ENCODE data around the gene C19orf53. TPM values are rescaled to one million over a fixed set of nuclear protein-coding genes. Genes with fewer than 3 reads are reported as not detected.

The C19orf53 gene
- total and polyA plus RNA-seq, 11 donors: 79.3 to 435 (median 99.4) TPM

DNA sequence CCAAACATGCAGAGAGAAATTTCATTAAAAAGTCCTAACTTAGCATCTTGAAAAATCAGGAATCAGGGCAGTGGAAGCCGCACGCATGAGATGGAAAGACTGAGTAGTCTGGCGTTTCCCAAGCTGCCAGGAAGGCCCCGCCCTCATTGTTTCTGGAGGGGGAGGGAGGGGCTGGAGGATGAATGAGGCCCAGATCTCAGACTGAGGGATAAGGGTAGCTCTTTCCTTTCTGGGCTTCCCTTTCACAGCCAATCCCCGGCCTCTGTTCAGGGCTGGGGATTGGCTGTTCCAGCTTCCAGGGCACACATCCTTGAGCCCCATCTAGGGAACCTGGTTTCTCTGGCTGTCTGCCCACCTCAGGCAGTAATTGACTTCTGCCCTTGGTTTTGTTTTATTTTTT lies 7.3 kb downstream of the C19orf53 start:
- DNase-seq (peak; percentile 75 to 83 (median 78)), ATAC-seq (peak; percentile 62 to 91 (median 82))
- intact Hi-C loops (cut with DNase I): loop anchor here in 1 of 10 donors (10.0 kb wide), 1 partner anchor 293 kb away; the partner anchor contains the start of gene MISP3
- no peak overlapping the region for H3K4me3 ChIP-seq
- no peaks in the 10 kb centered on the region for H3K9me3 ChIP-seq
- peaks cover 0 to 33% (median 25%) of the 10 kb centered on the region in 9 donors for H3K36me3 ChIP-seq
- peak overlapping the region in 10 of 12 donors; percentile 20 to 73 (median 57) for H3K27ac ChIP-seq
- WGBS, 4 donors: 6 to 10% (median 8%) methylated on average over 5 of the region's 5 CpGs
- peaks cover 0 to 37% (median 21%) of the 10 kb centered on the region in 12 donors for H3K4me1 ChIP-seq
- no peak for TF ChIP-seq POLR2A (IDR thresholded peaks at IDR 0.05)
- no peaks in the 10 kb centered on the region for H3K27me3 ChIP-seq

DNA sequence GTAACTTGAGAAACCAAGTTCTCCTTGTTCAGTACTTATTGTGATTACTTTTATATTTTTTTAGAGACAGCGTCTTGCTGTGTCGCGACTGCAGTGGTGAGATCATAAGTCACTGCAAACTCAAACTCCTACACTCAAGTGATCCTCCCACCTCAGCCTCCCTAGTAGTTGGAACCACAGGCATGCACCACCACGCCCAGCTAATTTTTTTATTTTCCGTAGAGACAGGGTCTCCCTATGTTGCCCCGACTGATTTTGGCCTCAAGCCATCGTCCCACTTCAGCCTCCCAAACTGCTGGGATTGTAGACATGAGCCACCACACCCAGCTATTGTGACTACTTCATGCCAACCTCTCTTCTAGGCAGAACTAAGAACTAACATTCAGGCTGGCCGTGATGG lies 8.3 kb downstream of the C19orf53 start:
- no peak for TF ChIP-seq POLR2A (IDR thresholded peaks at IDR 0.05)
- TF ChIP-seq, protein P1, sequence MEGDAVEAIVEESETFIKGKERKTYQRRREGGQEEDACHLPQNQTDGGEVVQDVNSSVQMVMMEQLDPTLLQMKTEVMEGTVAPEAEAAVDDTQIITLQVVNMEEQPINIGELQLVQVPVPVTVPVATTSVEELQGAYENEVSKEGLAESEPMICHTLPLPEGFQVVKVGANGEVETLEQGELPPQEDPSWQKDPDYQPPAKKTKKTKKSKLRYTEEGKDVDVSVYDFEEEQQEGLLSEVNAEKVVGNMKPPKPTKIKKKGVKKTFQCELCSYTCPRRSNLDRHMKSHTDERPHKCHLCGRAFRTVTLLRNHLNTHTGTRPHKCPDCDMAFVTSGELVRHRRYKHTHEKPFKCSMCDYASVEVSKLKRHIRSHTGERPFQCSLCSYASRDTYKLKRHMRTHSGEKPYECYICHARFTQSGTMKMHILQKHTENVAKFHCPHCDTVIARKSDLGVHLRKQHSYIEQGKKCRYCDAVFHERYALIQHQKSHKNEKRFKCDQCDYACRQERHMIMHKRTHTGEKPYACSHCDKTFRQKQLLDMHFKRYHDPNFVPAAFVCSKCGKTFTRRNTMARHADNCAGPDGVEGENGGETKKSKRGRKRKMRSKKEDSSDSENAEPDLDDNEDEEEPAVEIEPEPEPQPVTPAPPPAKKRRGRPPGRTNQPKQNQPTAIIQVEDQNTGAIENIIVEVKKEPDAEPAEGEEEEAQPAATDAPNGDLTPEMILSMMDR (IDR thresholded peaks at IDR 0.05): no peak
- H3K36me3 ChIP-seq: peaks cover 0 to 23% (median 19%) of the 10 kb centered on the region in 9 donors
- no peak overlapping the region for H3K4me3 ChIP-seq
- no peak for ATAC-seq
- peak overlapping the region in 1 of 12 donors; percentile 73 for H3K27ac ChIP-seq
- 74 to 84% (median 77%) methylated on average over 8 of the region's 8 CpGs for WGBS, 4 donors
- no peaks in the 10 kb centered on the region for H3K9me3 ChIP-seq
- peaks cover 0 to 41% (median 23%) of the 10 kb centered on the region in 12 donors for H3K4me1 ChIP-seq
- no peak for DNase-seq
- intact Hi-C loops (cut with DNase I): loop anchor here in 1 of 10 donors (10.0 kb wide), 1 partner anchor 292 kb away; the partner anchor contains the start of gene MISP3
- no peaks in the 10 kb centered on the region for H3K27me3 ChIP-seq

DNA sequence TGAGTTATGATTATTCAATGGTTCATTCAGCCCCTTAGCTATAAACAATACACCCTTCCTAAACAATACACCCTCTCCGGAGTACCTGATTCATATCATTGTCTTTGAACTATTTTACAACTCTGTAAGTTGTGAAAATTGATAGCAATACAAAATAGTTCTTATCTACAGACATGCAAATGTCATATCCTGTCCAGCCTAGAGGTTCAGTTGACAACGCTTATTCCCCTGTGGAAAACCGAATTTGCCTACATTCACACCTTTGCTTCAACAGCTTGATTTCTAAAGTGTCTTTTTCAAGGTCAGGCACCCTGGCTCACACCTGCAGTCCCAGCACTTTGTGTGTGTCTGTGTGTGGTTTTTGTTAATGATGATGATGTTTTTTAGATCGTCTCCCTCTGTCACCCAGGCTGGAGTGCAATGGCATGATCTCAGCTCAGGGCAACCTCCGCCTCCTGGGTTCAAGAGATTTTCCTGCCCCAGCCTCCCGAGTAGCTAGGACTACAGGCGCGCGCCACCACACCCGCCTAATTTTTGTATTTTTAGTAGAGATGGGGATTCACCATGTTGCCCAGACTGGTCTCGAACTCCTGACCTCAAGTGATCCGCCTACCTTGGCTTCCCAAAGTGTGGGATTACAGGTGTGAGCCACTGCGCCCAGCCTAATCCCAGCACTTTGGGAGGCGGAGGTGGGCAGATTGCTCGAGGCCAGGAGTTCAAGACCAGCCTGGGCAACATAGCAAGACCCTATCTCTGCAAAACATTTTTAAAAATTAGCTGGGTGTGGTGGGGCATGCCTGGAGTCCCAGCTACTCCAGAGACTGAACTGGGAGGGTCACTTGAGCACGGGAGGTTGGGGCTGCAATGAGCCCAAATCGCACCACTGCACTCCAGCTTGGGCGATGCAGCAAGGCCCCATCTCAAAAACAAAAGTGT lies 9.6 kb downstream of the C19orf53 start:
- peaks cover 0 to 52% (median 23%) of the 10 kb centered on the region in 12 donors for H3K4me1 ChIP-seq
- intact Hi-C loops (cut with DNase I): loop anchor here in 5 of 10 donors (2.0 to 10.0 kb wide), 2 partner anchors 79 to 291 kb away; partner anchors contain the start of gene MISP3 (in 1 of the 5)

DNA sequence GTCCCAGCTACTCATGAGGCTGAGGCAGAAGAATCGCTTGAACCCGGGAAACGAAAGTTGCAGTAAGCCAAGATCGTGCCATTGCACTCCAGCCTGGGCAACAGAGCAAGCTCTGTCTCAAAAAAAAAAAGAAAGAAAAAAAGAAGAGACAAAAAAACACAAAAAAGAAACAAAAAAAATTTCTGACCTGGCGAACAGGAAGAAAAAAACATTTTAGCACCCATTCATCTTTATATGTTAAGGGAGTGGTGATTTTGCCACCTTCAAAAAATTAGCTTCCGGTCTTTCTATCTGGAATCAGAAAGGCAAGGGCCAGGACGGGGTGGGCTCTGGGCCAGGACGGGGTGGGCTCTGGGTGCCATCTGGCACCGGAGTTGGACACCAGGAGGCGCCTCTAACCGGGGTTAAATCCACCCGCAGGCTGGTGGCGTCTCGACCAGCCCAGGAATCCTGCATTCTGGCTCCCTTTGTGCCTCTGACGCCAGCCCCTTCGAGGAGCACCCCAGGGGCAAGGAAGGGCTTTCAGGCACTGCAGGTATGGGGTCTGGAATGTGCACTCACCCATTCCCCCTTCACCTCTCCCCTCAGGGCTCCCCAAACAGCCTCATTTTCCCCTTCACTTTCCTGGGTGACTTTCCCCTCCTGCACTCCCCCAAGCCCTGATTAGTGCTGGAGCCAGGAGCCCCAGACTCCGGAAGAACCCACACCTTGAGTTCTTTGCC lies 10.6 kb downstream of the C19orf53 start:
- Histone ChIP-seq H3K27me3 (no peaks in the 10 kb centered on the region), H3K27ac (no peak overlapping the region), H3K4me3 (peak overlapping the region in 2 of 12 donors; percentile 0 to 2), H3K36me3 (no peaks in the 10 kb centered on the region), H3K4me1 (peaks cover 0 to 63% (median 23%) of the 10 kb centered on the region in 12 donors), H3K9me3 (no peaks in the 10 kb centered on the region)
- TF ChIP-seq, protein P1 (IDR thresholded peaks at IDR 0.05): peak; percentile 47 to 78 (median 65)
- TF ChIP-seq POLR2A (IDR thresholded peaks at IDR 0.05): no peak
- ATAC-seq (peak; percentile 35 to 65 (median 52)), DNase-seq (peak; percentile 71 to 89 (median 77))
- intact Hi-C loops (cut with DNase I): loop anchor here in 9 of 10 donors (1.0 to 10.0 kb wide), 4 partner anchors 77 to 290 kb away; partner anchors contain the start of gene MISP3 (in 1 of the 9)
- WGBS, 4 donors: 26 to 29% (median 27%) methylated on average over 17 of the region's 17 CpGs

More for the DNA sequence above, 9.6 kb downstream of the C19orf53 start:
- Histone ChIP-seq H3K27me3 (no peaks in the 10 kb centered on the region), H3K27ac (no peak overlapping the region), H3K36me3 (peaks cover 0 to 10% (median 8%) of the 10 kb centered on the region in 9 donors), H3K9me3 (no peaks in the 10 kb centered on the region), H3K4me3 (no peak overlapping the region)
- DNase-seq: no peak
- ATAC-seq: no peak
- WGBS, 4 donors: 82 to 92% (median 86%) methylated on average over 15 to 18 of the region's 18 CpGs
- TF ChIP-seq POLR2A (IDR thresholded peaks at IDR 0.05): no peak
- TF ChIP-seq, protein P1 (IDR thresholded peaks at IDR 0.05): no peak
